D721Med (cell line): ENCODE measurements around the gene OGFR.

Experiments
- DNase-seq: peaks from one replicate; pipeline ENCODE4 v3.0.0; 2011; ENCODE audit warnings: low spot score; ENCODE audit not compliant: insufficient read length
- FAIRE-seq: peaks from 2 replicates; lab custom pipeline; 2011; peaks lifted over from hg19 to GRCh38; lab: Jason Lieb, UNC
- CTCF ChIP-seq: IDR thresholded peaks from 2 replicates; pipeline ENCODE4 v1.5.1; 2012; ENCODE audit warnings: mild to moderate bottlenecking, control low read depth; ENCODE audit not compliant: insufficient read depth; ENCODE audit errors: missing control alignments

OGFR gene

GRCh38 chr20:62806383-62807050 lies 1.9 kb downstream of the OGFR start:
- TF ChIP-seq CTCF: no peak
- DNase-seq (no peak), FAIRE-seq (no peak)

- TF ChIP-seq CTCF: no peak
- no peak for FAIRE-seq
- no peak for DNase-seq
These were observed 3.0 kb downstream of the OGFR start for GRCh38 chr20:62807444-62808210.

GRCh38 chr20:62808211-62808865 lies 3.7 kb downstream of the OGFR start:
- FAIRE-seq: no peak
- peak; percentile 61 for TF ChIP-seq CTCF
- peak; percentile 94 for DNase-seq

- DNase-seq (no peak), FAIRE-seq (no peak)
- TF ChIP-seq CTCF: no peak
These were observed 5.1 kb downstream of the OGFR start for GRCh38 chr20:62809530-62810428.

GRCh38 chr20:62811320-62811719 lies 6.7 kb downstream of the OGFR start:
- FAIRE-seq (no peak), DNase-seq (no peak)
- no peak for TF ChIP-seq CTCF

- TF ChIP-seq CTCF: no peak
- no peak for FAIRE-seq
- DNase-seq: no peak
These were observed 7.1 kb downstream of the OGFR start for GRCh38 chr20:62811720-62812119.
